Smooth muscle cell of the brain vasculature (primary cell): Measurements from ENCODE around the gene IL6ST.
"Not testable (repeated sequence)": the region's sequence is repeated elsewhere in the genome, so short reads cannot be mapped to it uniquely, and the experiment has no call there.

Experiments
- DNase-seq: peaks from one replicate; pipeline ENCODE4 v3.0.0-alpha.2; 2012; ENCODE audit warnings: low read depth, low spot score

The IL6ST gene

DNA sequence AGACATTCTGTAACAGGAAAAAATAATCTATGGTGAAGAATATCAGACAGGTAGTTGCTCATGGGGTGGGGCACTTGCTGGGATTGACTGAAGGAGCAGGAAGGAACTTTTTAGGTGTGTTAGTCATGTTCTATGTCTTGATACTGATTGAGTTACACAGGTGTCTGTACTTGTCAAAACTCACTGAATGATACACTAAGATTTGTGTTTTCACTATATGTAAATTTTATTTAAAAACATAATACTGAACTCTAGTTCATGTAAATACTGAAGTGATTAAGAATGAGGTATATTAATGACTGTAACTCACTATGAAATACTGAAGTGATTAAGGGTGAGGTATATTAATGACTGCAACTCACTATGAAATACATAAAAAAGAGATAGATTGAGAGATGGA is 28.5 kb downstream of the IL6ST start:
- no peak for DNase-seq

DNA sequence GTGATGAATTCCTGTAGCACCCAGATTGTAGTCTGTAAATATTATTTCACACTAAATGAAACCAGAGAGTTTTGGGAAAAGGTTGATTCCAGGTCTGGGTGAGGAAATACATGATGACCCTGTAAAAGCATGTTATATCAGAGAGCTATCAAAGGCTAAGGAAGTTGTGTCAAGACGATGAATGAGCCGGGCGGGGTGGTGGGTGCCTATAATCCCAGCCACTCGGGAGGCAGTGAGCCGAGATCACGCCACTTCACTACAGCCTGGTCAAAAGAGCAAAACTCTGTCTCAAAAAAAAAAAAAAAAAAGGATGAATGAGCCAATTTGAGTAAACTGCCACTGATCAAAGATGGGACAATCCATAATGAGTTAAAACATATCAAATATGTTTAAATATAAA is 29.2 kb downstream of the IL6ST start:
- DNase-seq, result no peak

GRCh38 chr5:55960779-55961178 is 34.0 kb downstream of the IL6ST start:
- no peak for DNase-seq

DNA sequence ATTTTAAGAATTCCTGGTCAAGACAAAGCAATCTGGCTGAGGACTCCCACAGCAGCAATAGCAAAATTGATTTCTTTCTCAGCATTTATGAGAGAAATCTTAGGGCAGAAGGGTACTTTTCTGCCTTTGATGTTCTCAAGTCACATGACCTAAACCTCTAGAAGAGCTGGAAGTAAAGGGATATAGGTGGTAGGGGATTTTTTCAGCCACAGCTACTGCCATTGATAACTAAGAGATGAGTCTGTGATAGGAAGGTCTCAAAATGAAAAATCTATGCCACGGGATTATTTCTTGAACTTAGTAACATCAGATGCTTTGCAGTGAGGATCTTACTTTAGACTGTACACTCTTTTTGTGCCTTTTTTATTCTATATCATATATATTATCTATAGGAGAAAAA is 35.6 kb downstream of the IL6ST start:
- no peak for DNase-seq

GRCh38 chr5:55941154-55941553 is 53.6 kb downstream of the IL6ST start:
- DNase-seq, result not testable (repeated sequence)

GRCh38 chr5:55937598-55937997 is 57.2 kb downstream of the IL6ST start:
- not testable (repeated sequence) for DNase-seq

GRCh38 chr5:55936100-55936693 is 58.6 kb downstream of the IL6ST start:
- peak; percentile 70 for DNase-seq

DNA sequence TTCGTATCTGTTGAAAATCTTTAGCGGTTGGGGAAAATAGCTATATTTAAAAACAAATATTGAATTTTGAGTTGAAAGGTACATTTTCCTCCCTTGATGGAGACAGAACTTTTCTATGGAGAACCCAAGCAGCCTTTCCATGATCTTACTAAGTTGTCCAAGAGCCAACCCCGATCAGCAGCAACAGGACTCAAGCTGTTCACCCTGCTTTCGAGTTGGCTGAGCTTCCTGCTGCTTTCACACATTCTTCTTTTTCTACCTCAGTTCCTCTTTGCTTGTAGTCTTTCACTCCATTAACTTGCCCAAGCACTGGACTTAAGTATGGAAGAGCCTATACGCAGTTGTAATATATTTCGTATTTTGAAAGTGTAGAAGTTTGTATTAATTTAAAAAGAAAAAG is 59.4 kb downstream of the IL6ST start:
- DNase-seq, result no peak

GRCh38 chr5:55934720-55935119 is 60.0 kb downstream of the IL6ST start:
- DNase-seq, result no peak

DNA sequence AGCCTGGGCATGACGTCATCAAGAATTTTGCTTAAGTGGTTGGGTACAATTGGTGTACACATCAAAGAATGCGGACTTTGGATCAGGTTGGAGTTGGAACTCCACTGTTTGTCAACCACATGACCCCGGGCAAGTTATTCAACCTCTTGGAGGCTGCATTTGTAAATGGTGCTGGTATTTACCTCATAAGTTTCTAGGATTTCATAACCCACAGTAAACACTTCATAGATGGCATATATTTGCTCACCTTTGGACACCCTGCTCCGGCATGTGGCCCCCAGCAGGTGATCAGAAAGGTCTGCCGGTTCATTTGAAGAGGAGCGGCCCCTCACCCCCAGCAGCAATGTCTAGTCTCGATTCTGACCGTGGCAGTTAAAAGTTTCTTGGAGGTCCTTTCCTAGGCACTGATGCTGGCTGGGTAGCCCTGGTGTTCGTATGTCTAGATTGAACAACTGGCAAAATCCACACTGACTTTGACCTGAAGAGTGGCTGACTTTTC is 60.6 kb downstream of the IL6ST start:
- no peak for DNase-seq

GRCh38 chr5:55933377-55934114 is 61.2 kb downstream of the IL6ST start:
- DNase-seq, result no peak

GRCh38 chr5:55932700-55933099 is 62.1 kb downstream of the IL6ST start:
- no peak for DNase-seq

DNA sequence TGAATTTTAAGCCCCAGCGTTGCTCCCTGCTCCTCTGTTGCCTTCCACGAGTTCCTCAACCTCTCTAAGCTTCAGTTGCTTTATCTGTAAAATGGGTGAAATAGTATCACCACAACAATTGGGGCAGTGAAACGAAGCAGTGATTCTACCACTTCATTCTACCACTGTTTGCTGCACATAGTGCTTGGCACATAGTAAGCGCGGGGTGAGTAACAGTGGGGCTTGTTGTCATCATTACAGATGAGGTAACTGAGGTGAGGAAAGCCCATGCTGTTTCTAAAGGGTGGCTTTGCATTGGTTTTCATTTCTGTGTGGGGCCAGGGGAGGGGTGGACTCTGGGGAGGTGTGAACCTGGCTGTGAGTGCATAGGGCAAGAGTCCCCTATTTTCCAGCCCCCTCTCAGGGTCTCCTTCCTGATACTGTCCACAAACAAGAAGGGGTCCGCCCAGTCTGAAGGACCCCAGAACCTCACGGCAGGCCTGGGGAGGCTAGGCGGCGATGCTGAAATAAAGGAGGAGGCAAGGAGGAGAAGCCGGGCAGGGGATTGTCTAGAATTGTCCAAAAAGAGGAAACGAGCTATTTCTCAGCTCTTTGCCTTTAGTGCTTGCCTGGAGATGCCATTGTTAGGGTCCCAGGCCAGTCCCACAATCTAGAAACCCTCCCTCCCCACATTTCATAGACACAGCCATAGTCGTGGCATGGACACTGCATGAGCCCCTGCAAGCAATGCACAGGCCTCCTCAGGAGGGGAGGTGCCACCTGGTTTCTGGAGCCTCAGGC is 65.6 kb downstream of the IL6ST start:
- DNase-seq, result no peak

- no peak for DNase-seq
Measured at GRCh38 chr5:55927861-55928655, 66.7 kb downstream of the IL6ST start.

GRCh38 chr5:55926476-55926875 is 68.3 kb downstream of the IL6ST start:
- no peak for DNase-seq

- no peak for DNase-seq
Measured at GRCh38 chr5:55925712-55926111, 69.1 kb downstream of the IL6ST start.

GRCh38 chr5:55925181-55925580 is 69.6 kb downstream of the IL6ST start:
- no peak for DNase-seq

DNA sequence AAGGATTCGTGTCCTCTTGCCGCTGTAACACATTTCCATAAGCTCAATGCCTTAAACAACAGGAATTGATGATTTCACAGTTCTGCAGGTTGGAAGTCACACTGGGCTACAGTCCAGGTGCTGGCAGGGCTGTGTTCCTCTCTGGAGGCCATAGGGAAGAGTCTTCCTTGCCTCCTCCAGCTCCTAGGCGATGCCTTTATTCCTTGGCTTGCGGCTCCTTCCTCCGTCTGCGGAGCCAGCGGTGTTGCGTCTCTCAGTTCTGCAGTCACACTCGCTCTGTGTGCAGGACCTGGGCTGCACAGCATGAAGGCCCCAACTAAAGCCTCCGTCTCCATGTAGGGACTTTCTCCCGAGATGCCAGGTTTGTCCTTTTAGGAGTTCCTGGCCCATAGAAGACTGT is 70.0 kb downstream of the IL6ST start:
- no peak for DNase-seq

DNA sequence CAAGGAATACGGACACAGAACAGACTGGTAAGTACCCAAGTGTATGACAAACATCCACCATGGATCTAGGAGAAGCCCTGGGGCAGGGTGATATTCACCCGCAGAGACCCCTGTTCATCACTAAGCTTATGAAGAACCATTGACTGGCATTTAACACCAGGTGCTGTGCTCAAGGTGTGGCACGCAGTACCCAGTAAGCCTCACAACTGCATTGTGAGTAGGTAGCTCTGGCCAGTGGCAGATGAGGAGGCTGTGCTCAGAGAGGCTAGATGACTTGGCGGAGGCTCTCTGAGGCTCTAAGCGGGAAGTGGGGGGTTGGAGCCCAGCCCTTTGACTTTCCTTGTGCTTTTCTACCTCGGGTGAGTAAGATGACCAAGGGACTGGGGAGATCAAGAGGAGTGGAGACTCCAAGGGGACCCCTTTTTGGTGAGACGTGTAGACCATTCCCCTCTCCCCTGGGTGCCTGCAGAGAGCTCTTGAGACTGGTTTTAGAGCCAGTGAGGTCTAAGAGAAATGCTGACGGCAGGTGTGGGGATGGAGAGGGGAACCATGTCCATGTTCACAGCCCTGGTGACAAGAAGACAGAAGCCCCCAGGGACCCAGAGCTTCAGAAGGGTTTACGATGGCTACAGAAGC is 70.8 kb downstream of the IL6ST start:
- DNase-seq, result no peak

DNA sequence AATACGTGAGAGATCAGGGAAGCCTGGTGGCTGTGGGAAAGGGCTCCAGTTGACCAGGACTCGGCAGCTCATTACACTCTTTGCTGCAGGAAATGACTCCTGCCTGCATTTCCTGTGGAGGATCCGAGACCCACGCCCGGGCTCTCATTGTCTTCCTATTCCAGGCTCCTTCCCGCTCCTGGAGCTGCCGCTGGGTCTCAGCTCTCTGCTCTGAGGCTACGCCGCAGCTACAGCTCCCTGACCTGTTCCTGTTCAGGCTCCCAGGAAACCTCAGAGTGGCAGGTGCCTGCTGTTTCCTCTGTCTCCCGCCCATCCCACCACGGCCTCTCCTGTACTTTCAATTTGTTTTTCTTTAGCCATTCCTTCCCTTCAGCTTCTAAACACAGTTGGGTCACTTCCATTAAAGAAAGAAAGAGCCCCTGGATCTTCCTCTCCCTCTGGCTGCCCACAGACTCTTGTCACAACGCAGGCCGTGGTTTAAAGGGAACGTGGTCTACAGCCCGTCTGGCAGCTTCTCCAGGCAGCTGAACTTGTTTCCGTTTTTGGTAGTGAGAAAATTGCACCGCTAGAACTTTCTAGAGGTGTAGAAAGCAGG is 71.5 kb downstream of the IL6ST start:
- no peak for DNase-seq

DNA sequence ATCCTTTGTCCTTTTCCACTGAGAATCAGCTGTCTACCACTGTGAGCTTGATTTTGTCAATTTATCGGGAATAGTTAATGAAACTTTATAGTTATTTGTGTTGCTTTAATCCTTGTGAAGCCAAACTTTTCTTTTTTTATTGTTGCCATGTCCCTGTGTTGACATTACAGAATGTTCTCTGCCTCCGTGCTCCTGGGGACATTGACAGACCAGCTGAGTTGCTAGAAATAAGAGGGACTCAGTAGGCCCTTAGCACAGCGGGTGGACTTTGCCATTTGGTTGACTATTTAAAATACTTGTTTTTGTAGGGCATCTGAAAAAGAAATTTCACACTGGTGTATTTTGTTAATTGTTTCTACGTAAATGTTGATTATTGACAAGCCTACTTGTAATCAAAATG is 73.1 kb downstream of the IL6ST start:
- no peak for DNase-seq
